Measurements from ENCODE around the gene YTHDF1. TPM values are rescaled to one million over a fixed set of nuclear protein-coding genes. Genes with fewer than 3 reads are reported as not detected.
A peak's percentile ranks its signal among the peaks of the same experiment; 100 is the strongest.

The YTHDF1 gene
- total and polyA plus RNA-seq, 2 experiments from 2014 or later: 29.5 to 40.0 TPM

DNA sequence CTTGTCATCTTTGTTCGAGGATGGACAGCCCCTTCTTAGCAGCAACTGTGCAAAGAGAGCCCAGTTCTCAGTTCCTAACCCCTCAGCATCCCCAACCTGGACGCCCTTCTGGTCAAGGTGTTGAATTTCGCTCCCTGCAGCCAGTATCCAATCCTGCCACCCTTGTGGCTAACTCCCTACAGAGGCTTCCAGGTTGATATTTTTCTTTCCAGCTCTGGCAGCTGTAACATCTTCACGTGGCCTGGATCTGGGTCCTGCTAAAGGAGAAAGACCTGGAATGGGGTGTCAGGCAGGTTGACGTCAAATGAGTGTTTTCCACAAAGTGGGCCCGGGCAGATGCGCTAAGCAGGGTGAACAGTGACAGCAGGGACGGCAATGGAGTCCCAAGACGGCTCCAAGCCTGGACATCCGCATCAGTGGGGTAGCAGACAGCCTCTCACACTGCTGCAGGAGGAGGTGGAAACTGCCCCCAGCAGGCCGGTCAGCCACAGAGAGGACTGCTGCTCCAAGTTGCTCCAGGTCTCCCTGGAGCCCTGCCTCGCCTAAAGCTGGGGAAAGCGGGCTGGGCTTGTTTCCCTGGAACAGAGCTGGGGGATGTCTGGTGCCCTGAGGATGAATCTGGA lies 1.0 kb upstream of the YTHDF1 start:
- Histone ChIP-seq H3K36me3 (peaks cover 20% of the 10 kb centered on the region), H3K27ac (no peak overlapping the region), H3K4me1 (ENCODE audit: low read depth) (peaks cover 10% of the 10 kb centered on the region), H3K27me3 (peaks cover 28% of the 10 kb centered on the region), H3K9me3 (ENCODE audit: low read depth) (no peaks in the 10 kb centered on the region), H3K4me3 (peak overlapping the region; percentile 31)
- no peak for DNase-seq (ENCODE audit: low read depth in 1 of 2, low spot score in 1 of 2)
- TF ChIP-seq, protein P1, sequence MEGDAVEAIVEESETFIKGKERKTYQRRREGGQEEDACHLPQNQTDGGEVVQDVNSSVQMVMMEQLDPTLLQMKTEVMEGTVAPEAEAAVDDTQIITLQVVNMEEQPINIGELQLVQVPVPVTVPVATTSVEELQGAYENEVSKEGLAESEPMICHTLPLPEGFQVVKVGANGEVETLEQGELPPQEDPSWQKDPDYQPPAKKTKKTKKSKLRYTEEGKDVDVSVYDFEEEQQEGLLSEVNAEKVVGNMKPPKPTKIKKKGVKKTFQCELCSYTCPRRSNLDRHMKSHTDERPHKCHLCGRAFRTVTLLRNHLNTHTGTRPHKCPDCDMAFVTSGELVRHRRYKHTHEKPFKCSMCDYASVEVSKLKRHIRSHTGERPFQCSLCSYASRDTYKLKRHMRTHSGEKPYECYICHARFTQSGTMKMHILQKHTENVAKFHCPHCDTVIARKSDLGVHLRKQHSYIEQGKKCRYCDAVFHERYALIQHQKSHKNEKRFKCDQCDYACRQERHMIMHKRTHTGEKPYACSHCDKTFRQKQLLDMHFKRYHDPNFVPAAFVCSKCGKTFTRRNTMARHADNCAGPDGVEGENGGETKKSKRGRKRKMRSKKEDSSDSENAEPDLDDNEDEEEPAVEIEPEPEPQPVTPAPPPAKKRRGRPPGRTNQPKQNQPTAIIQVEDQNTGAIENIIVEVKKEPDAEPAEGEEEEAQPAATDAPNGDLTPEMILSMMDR (IDR thresholded peaks at IDR 0.05; ENCODE audit: low read depth, low read length): no peak

DNA sequence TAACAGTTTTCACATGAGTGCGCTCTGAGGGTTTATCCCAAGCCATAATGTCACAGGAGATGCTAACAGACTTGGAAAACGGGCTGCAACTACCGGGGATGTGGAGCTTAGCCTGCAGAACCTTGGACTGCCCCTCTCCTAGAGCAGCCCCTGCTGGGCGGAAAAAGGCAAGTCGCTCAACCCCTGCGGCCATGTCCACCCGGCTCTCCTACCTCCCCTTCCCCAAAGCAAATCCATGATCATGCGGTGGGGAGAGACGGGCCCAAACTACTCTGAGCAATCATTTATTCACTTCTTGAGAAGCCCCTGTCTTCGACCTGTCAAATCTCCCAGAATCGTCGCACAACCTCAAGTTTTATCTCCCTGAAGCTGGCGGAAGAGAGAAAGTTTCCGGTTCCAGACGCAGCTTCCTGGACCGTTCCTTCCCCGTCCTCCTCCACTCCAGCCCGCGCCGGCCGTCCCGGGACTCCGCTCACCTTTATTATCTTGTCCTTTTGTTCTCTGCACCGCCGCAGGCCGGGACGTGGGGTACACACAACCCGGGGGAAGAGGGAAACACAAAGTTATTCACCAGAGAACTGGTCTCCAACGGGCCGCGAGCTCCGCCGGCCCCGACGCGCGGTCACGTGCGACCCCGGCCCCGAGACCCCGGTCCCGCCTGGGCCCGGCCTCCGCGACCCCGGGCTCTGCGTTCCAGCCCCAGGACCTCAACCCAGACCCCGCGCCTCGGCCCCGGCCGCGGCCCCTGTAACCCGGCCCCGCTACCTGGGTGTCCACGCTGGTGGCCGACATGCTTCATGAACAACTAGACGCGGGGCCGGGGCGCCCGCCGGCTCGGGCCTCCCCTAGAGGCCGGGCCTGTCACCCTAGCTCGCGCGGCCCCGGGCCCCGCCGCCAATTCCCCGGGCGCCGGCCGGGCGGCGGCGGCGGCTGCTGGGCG lies 560 bp downstream of the YTHDF1 start:
- peak overlapping the region; percentile 66 for H3K4me3 ChIP-seq
- TF ChIP-seq, protein P1 (IDR thresholded peaks at IDR 0.05; ENCODE audit: low read depth, low read length): peak; percentile 69
- no peaks in the 10 kb centered on the region for H3K9me3 ChIP-seq (ENCODE audit: low read depth)
- H3K36me3 ChIP-seq: peaks cover 30% of the 10 kb centered on the region
- H3K27ac ChIP-seq: peak overlapping the region; percentile 86
- H3K4me1 ChIP-seq (ENCODE audit: low read depth): peaks cover 10% of the 10 kb centered on the region
- H3K27me3 ChIP-seq: peaks cover 14% of the 10 kb centered on the region
- DNase-seq (ENCODE audit: low read depth in 1 of 2, low spot score in 1 of 2): peak; percentile 44 to 62

DNA sequence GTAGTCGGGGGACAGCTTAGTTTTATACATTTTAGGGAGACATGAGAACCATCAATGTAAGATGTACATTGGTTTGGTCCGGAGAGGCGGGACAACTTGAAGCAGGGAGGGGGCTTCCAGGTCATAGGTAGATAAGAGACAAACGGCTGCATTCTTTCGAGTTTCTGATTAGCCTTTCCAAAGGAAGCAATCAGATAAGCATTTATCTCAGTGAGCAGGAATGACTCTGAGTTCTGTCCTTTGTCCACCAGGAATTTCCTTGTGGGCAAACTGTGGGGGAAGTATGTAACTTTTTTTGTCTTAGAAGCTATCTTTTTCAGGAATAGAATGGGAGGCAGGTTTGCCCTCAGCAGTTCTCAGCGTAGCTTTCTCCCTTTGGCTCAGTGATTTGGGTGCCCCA lies 1.4 kb downstream of the YTHDF1 start:
- Histone ChIP-seq H3K9me3 (ENCODE audit: low read depth) (no peaks in the 10 kb centered on the region), H3K27me3 (peaks cover 6% of the 10 kb centered on the region), H3K4me3 (no peak overlapping the region), H3K36me3 (peaks cover 32% of the 10 kb centered on the region), H3K27ac (no peak overlapping the region), H3K4me1 (ENCODE audit: low read depth) (peaks cover 10% of the 10 kb centered on the region)
- TF ChIP-seq, protein P1 (IDR thresholded peaks at IDR 0.05; ENCODE audit: low read depth, low read length): no peak
- no peak for DNase-seq (ENCODE audit: low read depth in 1 of 2, low spot score in 1 of 2)

DNA sequence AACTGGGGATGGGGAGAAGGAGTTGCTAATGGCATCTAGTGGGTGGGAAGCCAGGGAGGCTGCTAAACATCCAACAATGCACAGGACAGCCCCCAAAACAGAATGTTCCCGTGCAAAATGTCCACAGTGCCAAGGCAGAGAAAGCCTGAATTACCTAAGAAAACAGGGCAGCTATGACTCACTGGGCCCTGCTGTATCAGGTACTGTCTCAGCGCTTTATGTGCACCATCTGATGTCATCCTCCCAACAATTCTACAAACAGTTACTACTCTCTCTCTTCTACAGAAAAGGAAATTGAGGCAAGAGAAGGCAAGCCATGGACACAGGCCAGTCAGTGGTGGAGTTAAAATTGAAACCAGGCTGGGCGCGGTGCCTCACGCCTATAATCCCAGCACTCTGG lies 3.1 kb downstream of the YTHDF1 start:
- TF ChIP-seq, protein P1 (IDR thresholded peaks at IDR 0.05; ENCODE audit: low read depth, low read length): no peak
- H3K27ac ChIP-seq: no peak overlapping the region
- no peaks in the 10 kb centered on the region for H3K9me3 ChIP-seq (ENCODE audit: low read depth)
- peaks cover 43% of the 10 kb centered on the region for H3K36me3 ChIP-seq
- H3K4me1 ChIP-seq (ENCODE audit: low read depth): peaks cover 10% of the 10 kb centered on the region
- no peaks in the 10 kb centered on the region for H3K27me3 ChIP-seq
- no peak for DNase-seq (ENCODE audit: low read depth in 1 of 2, low spot score in 1 of 2)
- H3K4me3 ChIP-seq: no peak overlapping the region

DNA sequence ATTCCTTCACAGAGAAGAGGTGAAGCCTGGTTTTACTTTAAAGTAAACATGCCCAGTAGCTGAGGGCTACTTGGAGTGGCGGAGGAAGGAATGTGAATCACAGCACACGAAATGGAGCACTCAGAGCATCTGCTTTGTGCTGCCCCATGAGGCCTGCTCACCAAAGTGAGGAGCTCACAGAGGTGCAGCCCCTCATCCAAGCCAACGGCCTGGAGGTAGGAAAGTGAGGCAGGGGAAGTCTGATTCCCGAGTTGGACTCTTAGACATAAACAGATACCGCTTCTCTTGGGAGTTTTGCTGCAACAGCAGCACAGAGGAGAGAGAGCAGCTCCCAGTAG lies 3.6 kb downstream of the YTHDF1 start:
- H3K27me3 ChIP-seq: no peaks in the 10 kb centered on the region
- DNase-seq (ENCODE audit: low read depth in 1 of 2, low spot score in 1 of 2): no peak
- H3K4me1 ChIP-seq (ENCODE audit: low read depth): peaks cover 10% of the 10 kb centered on the region
- H3K27ac ChIP-seq: no peak overlapping the region
- H3K9me3 ChIP-seq (ENCODE audit: low read depth): no peaks in the 10 kb centered on the region
- H3K36me3 ChIP-seq: peaks cover 43% of the 10 kb centered on the region
- no peak overlapping the region for H3K4me3 ChIP-seq
- TF ChIP-seq, protein P1 (IDR thresholded peaks at IDR 0.05; ENCODE audit: low read depth, low read length): no peak
